H1 (cell line): Measurements from ENCODE around the gene RCBTB2. TPM values are rescaled to one million over a fixed set of nuclear protein-coding genes. Genes with fewer than 3 reads are reported as not detected.

Source experiments
- CTCF ChIA-PET: fragments of 300-600 bp; sonication (Branson Sonifier 250); formaldehyde crosslinking; loops from one replicate; lab custom pipeline; 2021; ENCODE audit not compliant: partially characterized antibody; lab: Charles Lee
- POLR2A ChIA-PET: fragments of 300-600 bp; sonication (Branson Sonifier 250); formaldehyde crosslinking; loops from one replicate; lab custom pipeline; 2021; ENCODE audit warnings: inconsistent platforms; ENCODE audit not compliant: partially characterized antibody; lab: Charles Lee
- DNase-seq, 2 experiments: peaks; one replicate each; pipeline versions ENCODE4 v3.0.0 to v3.0.0-alpha.2; 2010 to 2022; ENCODE audit warnings: low spot score in 2 of 2, low read depth in 1 of 2, mixed read lengths in 1 of 2
- FAIRE-seq: peaks from 2 replicates; lab custom pipeline; 2011; peaks lifted over from hg19 to GRCh38; lab: Jason Lieb, UNC
- H2AFZ ChIP-seq: 2 replicates; pipeline ENCODE4 v1.8.1; 2012; ENCODE audit warnings: low read length, inconsistent platforms
- H2AK5ac ChIP-seq: 2 replicates; pipeline ENCODE4 v1.6.1; 2013; ENCODE audit warnings: low read depth, low read length
- H2BK120ac ChIP-seq: replicated peaks from 2 replicates; pipeline ENCODE3; 2013; ENCODE audit warnings: low read depth, low read length, inconsistent platforms
- H2BK12ac ChIP-seq: 2 replicates; pipeline ENCODE4 v1.6.1; 2013; ENCODE audit warnings: low read depth, low read length
- H2BK15ac ChIP-seq: 2 replicates; pipeline ENCODE4 v1.6.1; 2013; ENCODE audit warnings: low read length
- H2BK20ac ChIP-seq: 2 replicates; pipeline ENCODE4 v1.6.1; 2013; ENCODE audit warnings: low read length
- H2BK5ac ChIP-seq: 2 replicates; pipeline ENCODE4 v1.6.1; 2013; ENCODE audit warnings: low read depth, low read length
- H3K14ac ChIP-seq: 2 replicates; pipeline ENCODE4 v1.6.1; 2013; ENCODE audit warnings: inconsistent platforms; ENCODE audit not compliant: insufficient read length
- H3K18ac ChIP-seq: 2 replicates; pipeline ENCODE4 v1.6.1; 2013; ENCODE audit warnings: low read length; ENCODE audit errors: extremely low read depth
- H3K23ac ChIP-seq: 2 replicates; pipeline ENCODE4 v1.6.1; 2013; ENCODE audit warnings: inconsistent platforms; ENCODE audit not compliant: insufficient read length
- H3K23me2 ChIP-seq: 2 replicates; pipeline ENCODE4 v1.6.1; 2013; ENCODE audit warnings: low read depth, low read length
- H3K27ac ChIP-seq: 2 replicates; pipeline ENCODE4 v1.6.1; 2011; ENCODE audit warnings: low read depth, low read length, inconsistent platforms
- H3K27me3 ChIP-seq, 4 experiments: replicated peaks in 1 of 4; 1 replicate in 1 of 4; 2 replicates in 3 of 4; pipeline versions ENCODE4 v1.6.1 to v1.8.1; 2011 to 2013; ENCODE audit warnings: low read length in 3 of 4, mild to moderate bottlenecking in 3 of 4, inconsistent platforms in 2 of 4, mixed read lengths in 2 of 4, moderate library complexity in 1 of 4; ENCODE audit not compliant: control insufficient read depth in 3 of 4, insufficient read depth in 3 of 4; ENCODE audit errors: extremely low read depth in 1 of 4
- H3K36me3 ChIP-seq, 4 experiments: 2 replicates each; pipeline versions ENCODE4 v1.6.1 to v1.8.1; 2011 to 2013; ENCODE audit warnings: mild to moderate bottlenecking in 4 of 4, low read length in 3 of 4, moderate library complexity in 2 of 4, control low read depth in 1 of 4, inconsistent platforms in 1 of 4; ENCODE audit not compliant: insufficient read depth in 4 of 4, control insufficient read depth in 2 of 4
- H3K4ac ChIP-seq: replicated peaks from 2 replicates; pipeline ENCODE3; 2013; ENCODE audit warnings: low read length, low read depth, mixed read lengths, inconsistent platforms; ENCODE audit not compliant: insufficient read length
- H3K4me1 ChIP-seq, 4 experiments: replicated peaks in 1 of 4; 1 replicate in 1 of 4; 2 replicates in 3 of 4; pipeline versions ENCODE4 v1.6.1 to v1.8.1; 2011 to 2013; ENCODE audit warnings: low read length in 3 of 4, inconsistent platforms in 2 of 4, mixed read lengths in 1 of 4; ENCODE audit not compliant: insufficient read depth in 4 of 4, control insufficient read depth in 3 of 4
- H3K4me2 ChIP-seq, 2 experiments: 2 replicates each; pipeline versions ENCODE4 v1.6.1 to v1.8.1; 2011 to 2013; ENCODE audit warnings: low read depth in 2 of 2, low read length in 2 of 2, control low read depth in 1 of 2, inconsistent platforms in 1 of 2, mild to moderate bottlenecking in 1 of 2; ENCODE audit not compliant: insufficient read depth in 1 of 2
- H3K4me3 ChIP-seq, 4 experiments: fragments of 200-600, 300-600 bp in 1 of 4; sonication (generic), shearing (Covaris generic), sonication (Bioruptor Twin) in 1 of 4; 2 replicates each; pipeline versions ENCODE4 v1.5.1 to v1.8.1; 2011 to 2016; ENCODE audit warnings: low read length in 4 of 4, low read depth in 3 of 4, control low read depth in 2 of 4, inconsistent platforms in 2 of 4, mild to moderate bottlenecking in 2 of 4, mixed read lengths in 1 of 4, moderate library complexity in 1 of 4; ENCODE audit not compliant: insufficient read depth in 2 of 4; ENCODE audit errors: extremely low read depth in 1 of 4
- H3K56ac ChIP-seq: replicated peaks from 2 replicates; pipeline ENCODE3; 2013; ENCODE audit warnings: low read depth, mild to moderate bottlenecking, mixed read lengths, low read length, inconsistent platforms; ENCODE audit not compliant: insufficient read length
- H3K79me1 ChIP-seq: 2 replicates; pipeline ENCODE4 v1.6.1; 2013; ENCODE audit warnings: low read depth, low read length, control low read depth
- H3K79me2 ChIP-seq, 2 experiments: 2 replicates each; pipeline versions ENCODE4 v1.6.1 to v1.8.1; 2012 to 2013; ENCODE audit warnings: low read length in 2 of 2, mild to moderate bottlenecking in 2 of 2, inconsistent platforms in 1 of 2; ENCODE audit not compliant: insufficient read depth in 2 of 2, control insufficient read depth in 1 of 2
- H3K9ac ChIP-seq, 4 experiments: replicated peaks in 1 of 4; 1 replicate in 1 of 4; 2 replicates in 3 of 4; pipeline versions ENCODE4 v1.6.1 to v1.8.1; 2011 to 2013; ENCODE audit warnings: low read depth in 3 of 4, low read length in 3 of 4, control low read depth in 2 of 4, mild to moderate bottlenecking in 2 of 4, moderate library complexity in 2 of 4, inconsistent platforms in 1 of 4; ENCODE audit errors: extremely low read depth in 1 of 4
- H3K9me3 ChIP-seq, 2 experiments: 2 replicates each; pipeline versions ENCODE4 v1.6.1 to v1.8.1; 2012 to 2013; ENCODE audit warnings: mild to moderate bottlenecking in 2 of 2, moderate library complexity in 2 of 2, control low read depth in 1 of 2, inconsistent platforms in 1 of 2, low read depth in 1 of 2, low read length in 1 of 2, mixed read lengths in 1 of 2; ENCODE audit not compliant: insufficient read depth in 2 of 2
- H4K20me1 ChIP-seq, 2 experiments: replicated peaks in 1 of 2; 2 replicates each; pipeline versions ENCODE3 to v1.8.1; 2011 to 2013; ENCODE audit warnings: inconsistent platforms in 2 of 2, low read length in 2 of 2, mild to moderate bottlenecking in 1 of 2; ENCODE audit not compliant: insufficient read depth in 2 of 2, control insufficient read depth in 1 of 2
- H4K5ac ChIP-seq: 2 replicates; pipeline ENCODE4 v1.6.1; 2013; ENCODE audit warnings: low read length, low read depth, mixed read lengths, inconsistent platforms; ENCODE audit not compliant: insufficient read length
- H4K8ac ChIP-seq: 2 replicates; pipeline ENCODE4 v1.8.0; 2013; ENCODE audit warnings: mild to moderate bottlenecking, moderate library complexity, low read length, inconsistent platforms; ENCODE audit not compliant: insufficient read depth; ENCODE audit errors: extremely low read depth
- H4K91ac ChIP-seq: replicated peaks from 2 replicates; pipeline ENCODE3; 2013; ENCODE audit warnings: low read length, mixed read lengths, inconsistent platforms; ENCODE audit not compliant: insufficient read length
- BRCA1 ChIP-seq: IDR thresholded peaks from 2 replicates; pipeline ENCODE4 v1.6.1; 2012; ENCODE audit warnings: low read depth, low read length, improper control_type of control experiment
- CEBPB ChIP-seq: IDR thresholded peaks from 2 replicates; pipeline ENCODE4 v1.6.1; 2012; ENCODE audit warnings: low read depth, low read length
- CHD1 ChIP-seq: IDR thresholded peaks from 2 replicates; pipeline ENCODE4 v1.6.1; 2012; ENCODE audit warnings: low read depth, low read length, improper control_type of control experiment
- GTF2F1 ChIP-seq: IDR thresholded peaks from 2 replicates; pipeline ENCODE4 v1.6.1; 2012; ENCODE audit warnings: low read depth, low read length, improper control_type of control experiment, borderline replicate concordance
- RAD21 ChIP-seq, 2 experiments: IDR thresholded peaks in 1 of 2; conservative IDR thresholded peaks in 1 of 2; 2 replicates each; pipeline ENCODE4 v1.6.1; 2011; ENCODE audit warnings: low read depth in 2 of 2, low read length in 2 of 2, improper control_type of control experiment in 1 of 2, inconsistent platforms in 1 of 2, mild to moderate bottlenecking in 1 of 2, moderate library complexity in 1 of 2
- RFX5 ChIP-seq: IDR thresholded peaks from 2 replicates; pipeline ENCODE4 v1.6.1; 2011; ENCODE audit warnings: low read depth, low read length, improper control_type of control experiment, borderline replicate concordance
- SAP30 ChIP-seq: fragments of 300-600 bp; sonication (generic); IDR thresholded peaks from 2 replicates; pipeline ENCODE4 v1.7.1; 2012; ENCODE audit warnings: low read length, moderate library complexity, mild to moderate bottlenecking, inconsistent platforms; ENCODE audit not compliant: insufficient read depth, insufficient replicate concordance
- TCF12 ChIP-seq: IDR thresholded peaks from 2 replicates; pipeline ENCODE4 v1.6.1; 2011; ENCODE audit warnings: low read depth, mild to moderate bottlenecking, low read length
- WGBS, 2 experiments: shearing (Covaris generic) in 1 of 2; methylation state at CpG; one replicate each; pipeline versions ENCODE4 v1.1.6 to v1.1.7; 2013 to 2015; ENCODE audit warnings: low lambda C conversion rate in 2 of 2, mixed read lengths in 2 of 2, inconsistent platforms in 1 of 2, low coverage in 1 of 2, missing lambda C conversion rate in 1 of 2; ENCODE audit not compliant: insufficient replicate concordance in 2 of 2, insufficient coverage in 1 of 2, insufficient read length in 1 of 2; ENCODE audit errors: extremely low coverage in 1 of 2, missing lambda C conversion rate in 1 of 2; 5-methylcytosine and 5-hydroxymethylcytosine counted together
- polyA plus RNA-seq, 7 experiments: library from polyadenylated mRNA; depleted of rRNA in 3 of 7; stranded (reverse) in 5 of 7; unstranded in 2 of 7; fragments of >200 nt in 5 of 7; fragments of 200-250 nt in 2 of 7; gene quantifications; 1 replicate in 5 of 7; 2 replicates in 1 of 7; 4 replicates in 1 of 7; pipeline versions ENCODE4 v1.2.1 to v1.2.3, GENCODE V29; 2011 to 2013; ENCODE audit warnings: missing spikeins in 2 of 7, mixed read lengths in 2 of 7
- total RNA-seq: library from RNA; stranded (reverse); fragmentation: NEBNext Ultra II Directional; extraction: Animal tissue kit (Norgen Biotek cat#: 25700); gene quantifications from 2 replicates; pipeline ENCODE4 v1.2.1, GENCODE V29; 2021
- TF ChIP-seq, protein P1 (sequence below): IDR thresholded peaks from 2 replicates; pipeline ENCODE4 v1.6.1; 2012; ENCODE audit warnings: low read length, inconsistent platforms
- TF ChIP-seq, protein P2 (sequence below): IDR thresholded peaks from 2 replicates; pipeline ENCODE4 v1.6.1; 2012; ENCODE audit warnings: inconsistent platforms
- TF ChIP-seq, protein P3 (sequence below): IDR thresholded peaks from 2 replicates; pipeline ENCODE4 v1.6.1; 2012; ENCODE audit warnings: inconsistent platforms

The RCBTB2 gene
- total and polyA plus RNA-seq, 2 of the 8 experiments (the other 6 are each of a cell fraction or from before 2014, with no cell fraction given): 5.2 to 8.4 TPM

GRCh38 chr13:48545608-48546007 lies 12.7 kb upstream of the RCBTB2 start:
- peaks cover 0 to 6% (median 3%) of the 10 kb centered on the region in 4 experiments; a peak in 3 of 7 replicates for H3K4me1 ChIP-seq
- H2AFZ ChIP-seq: no peak overlapping the region
- no peak overlapping the region for H2BK5ac ChIP-seq
- H3K27me3 ChIP-seq: no peaks in the 10 kb centered on the region
- H3K4ac ChIP-seq: no peak overlapping the region
- no peak overlapping the region for H3K4me2 ChIP-seq
- H3K36me3 ChIP-seq: no peaks in the 10 kb centered on the region
- FAIRE-seq (no peak), DNase-seq (no peak)
- H3K14ac ChIP-seq: no peak overlapping the region
- H3K23me2 ChIP-seq: no peaks in the 10 kb centered on the region
- WGBS, 2 experiments: 93% methylated on average over 3 of the region's 3 CpGs; no CpG with 5 or more reads in 1 of the 2 experiments
- no peak overlapping the region for H3K27ac ChIP-seq
- H3K79me1 ChIP-seq: no peaks in the 10 kb centered on the region
- H2BK12ac ChIP-seq: no peak overlapping the region
- no peak overlapping the region for H2BK120ac ChIP-seq
- no peak overlapping the region for H3K4me3 ChIP-seq
- ChIA-PET CTCF (interaction anchor here (1.1 to 1.9 kb wide), 2 partner anchors 41 to 310 kb away, joined by 3 to 6 read pairs; no protein-coding TSS in a partner anchor), POLR2A (interaction anchor here (0.9 kb wide), 1 partner anchor 13 kb away, joined by 3 read pairs; the partner anchor contains the start of gene RCBTB2)
- H4K20me1 ChIP-seq: no peaks in the 10 kb centered on the region
- no peak overlapping the region for H4K91ac ChIP-seq
- H3K23ac ChIP-seq: no peak overlapping the region
- H3K9ac ChIP-seq: no peak overlapping the region
- H3K18ac ChIP-seq: no peak overlapping the region
- no peak overlapping the region for H2BK15ac ChIP-seq
- H2BK20ac ChIP-seq: no peak overlapping the region
- H4K8ac ChIP-seq: no peak overlapping the region
- H2AK5ac ChIP-seq: no peak overlapping the region
- H4K5ac ChIP-seq: no peak overlapping the region
- H3K79me2 ChIP-seq: no peaks in the 10 kb centered on the region
- H3K9me3 ChIP-seq: no peaks in the 10 kb centered on the region
- no peak overlapping the region for H3K56ac ChIP-seq
- TF ChIP-seq, protein P1, sequence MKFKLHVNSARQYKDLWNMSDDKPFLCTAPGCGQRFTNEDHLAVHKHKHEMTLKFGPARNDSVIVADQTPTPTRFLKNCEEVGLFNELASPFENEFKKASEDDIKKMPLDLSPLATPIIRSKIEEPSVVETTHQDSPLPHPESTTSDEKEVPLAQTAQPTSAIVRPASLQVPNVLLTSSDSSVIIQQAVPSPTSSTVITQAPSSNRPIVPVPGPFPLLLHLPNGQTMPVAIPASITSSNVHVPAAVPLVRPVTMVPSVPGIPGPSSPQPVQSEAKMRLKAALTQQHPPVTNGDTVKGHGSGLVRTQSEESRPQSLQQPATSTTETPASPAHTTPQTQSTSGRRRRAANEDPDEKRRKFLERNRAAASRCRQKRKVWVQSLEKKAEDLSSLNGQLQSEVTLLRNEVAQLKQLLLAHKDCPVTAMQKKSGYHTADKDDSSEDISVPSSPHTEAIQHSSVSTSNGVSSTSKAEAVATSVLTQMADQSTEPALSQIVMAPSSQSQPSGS: no peak
- no peak for TF ChIP-seq GTF2F1
- TF ChIP-seq, protein P2, sequence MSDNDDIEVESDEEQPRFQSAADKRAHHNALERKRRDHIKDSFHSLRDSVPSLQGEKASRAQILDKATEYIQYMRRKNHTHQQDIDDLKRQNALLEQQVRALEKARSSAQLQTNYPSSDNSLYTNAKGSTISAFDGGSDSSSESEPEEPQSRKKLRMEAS: no peak
- TF ChIP-seq BRCA1: no peak
- TF ChIP-seq TCF12: no peak
- TF ChIP-seq, protein P3, sequence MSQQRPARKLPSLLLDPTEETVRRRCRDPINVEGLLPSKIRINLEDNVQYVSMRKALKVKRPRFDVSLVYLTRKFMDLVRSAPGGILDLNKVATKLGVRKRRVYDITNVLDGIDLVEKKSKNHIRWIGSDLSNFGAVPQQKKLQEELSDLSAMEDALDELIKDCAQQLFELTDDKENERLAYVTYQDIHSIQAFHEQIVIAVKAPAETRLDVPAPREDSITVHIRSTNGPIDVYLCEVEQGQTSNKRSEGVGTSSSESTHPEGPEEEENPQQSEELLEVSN: no peak
- TF ChIP-seq RAD21 (IDR thresholded peaks at IDR 0.05 in 1 of 2, conservative IDR thresholded peaks at IDR 0.05 in 1 of 2; ENCODE audit: low read depth in 2 of 2, low read length in 2 of 2): no peak
- TF ChIP-seq SAP30: no peak
- TF ChIP-seq CHD1: no peak
- no peak for TF ChIP-seq CEBPB
- TF ChIP-seq RFX5: no peak
